ENCODE data around the gene TNFSF8. TPM values are rescaled to one million over a fixed set of nuclear protein-coding genes. Genes with fewer than 3 reads are reported as not detected.

TNFSF8 gene
- total and polyA plus RNA-seq, 2 of the 8 experiments (the other 6 are each of a cell fraction or from before 2014, with no cell fraction given) = not detected

GRCh38 chr9:114909661-114910060, 20.7 kb downstream of the TNFSF8 start (continued):
- no peak for TF ChIP-seq CEBPB (IDR thresholded peaks at IDR 0.05; ENCODE audit: low read depth, low read length)
- TF ChIP-seq SP4 (IDR thresholded peaks at IDR 0.05; ENCODE audit: low read length) = no peak
- no peak for TF ChIP-seq ZNF274 (IDR thresholded peaks at IDR 0.05; ENCODE audit: borderline replicate concordance, extremely low read depth, low read length)
- no peak for TF ChIP-seq USF2 (IDR thresholded peaks at IDR 0.05; ENCODE audit: low read length)
- TF ChIP-seq EGR1 (IDR thresholded peaks at IDR 0.05; ENCODE audit: borderline replicate concordance, low read depth, low read length) = no peak

Data from H1 (cell line).